Natural killer cell (primary cell): ENCODE results near the gene IL12RB2. TPM values are rescaled to one million over a fixed set of nuclear protein-coding genes. Genes with fewer than 3 reads are reported as not detected.

Experiments used
- ATAC-seq, 3 donors: fragments of 150-1000 bp in 2 of 3; fragments of 200-7000 bp in 1 of 3; cut with Tn5 transposase; 1 replicate in 1 of 3; 2 replicates in 2 of 3; pipeline ENCODE4 v1.10.0; 2021; ENCODE audit warnings: mild to moderate bottlenecking in 2 of 3, moderate library complexity in 2 of 3
- DNase-seq, 2 donors: peaks; one replicate each; pipeline versions ENCODE4 v3.0.0 to v3.0.0-alpha.2; 2013 to 2021; ENCODE audit warnings: mixed read lengths in 1 of 2
- H3K27ac ChIP-seq: one replicate; pipeline ENCODE4 v1.5.1; 2013; ENCODE audit warnings: mild to moderate bottlenecking, low read length
- H3K27me3 ChIP-seq: one replicate; pipeline ENCODE4 v1.6.1; 2013; ENCODE audit warnings: low read length; ENCODE audit not compliant: control insufficient read depth, insufficient read depth
- H3K36me3 ChIP-seq: one replicate; pipeline ENCODE4 v1.6.1; 2013; ENCODE audit warnings: low read length; ENCODE audit not compliant: control insufficient read depth, insufficient read depth
- H3K4me1 ChIP-seq: one replicate; pipeline ENCODE4 v1.6.1; 2013; ENCODE audit warnings: low read length; ENCODE audit not compliant: control insufficient read depth, insufficient read depth
- H3K4me3 ChIP-seq: one replicate; pipeline ENCODE4 v1.5.1; 2013; ENCODE audit warnings: low read length
- H3K9me3 ChIP-seq: one replicate; pipeline ENCODE4 v1.6.1; 2013; ENCODE audit warnings: low read length; ENCODE audit not compliant: control insufficient read depth, insufficient read depth
- H3K27ac Mint-ChIP-seq, 2 donors: one replicate each; pipeline ENCODE4 v1.8.0; 2022; ENCODE audit warnings: mild to moderate bottlenecking in 2 of 2, mixed read lengths in 2 of 2, moderate library complexity in 1 of 2
- H3K27me3 Mint-ChIP-seq, 2 donors: one replicate each; pipeline ENCODE4 v1.8.0; 2022; ENCODE audit warnings: low read depth in 2 of 2, mixed read lengths in 2 of 2
- H3K36me3 Mint-ChIP-seq: one replicate; pipeline ENCODE4 v1.8.0; 2022; ENCODE audit warnings: mixed read lengths
- H3K4me1 Mint-ChIP-seq, 2 donors: one replicate each; pipeline ENCODE4 v1.8.0; 2022; ENCODE audit warnings: mixed read lengths in 2 of 2
- H3K4me3 Mint-ChIP-seq: one replicate; pipeline ENCODE4 v1.8.0; 2022; ENCODE audit warnings: mild to moderate bottlenecking, moderate library complexity, mixed read lengths
- H3K9me3 Mint-ChIP-seq, 2 donors: one replicate each; pipeline ENCODE4 v1.8.0; 2022; ENCODE audit warnings: mixed read lengths in 2 of 2
- WGBS: methylation state at CpG from one replicate; pipeline ENCODE4 v1.1.7; 2013; ENCODE audit warnings: missing lambda C conversion rate; ENCODE audit not compliant: insufficient coverage; 5-methylcytosine and 5-hydroxymethylcytosine counted together
- intact Hi-C: fragments of 100-400 bp; cut with micrococcal nuclease; formaldehyde crosslinking; loops from one replicate; pipeline ENCODE4 v1.14.2; 2022
- total RNA-seq, 4 donors: library from RNA; stranded (reverse); fragments of 120-200 nt in 1 of 4; gene quantifications; one replicate each; pipeline versions ENCODE4 v1.2.3 to v1.2.4, GENCODE V29; 2013 to 2022
- TF ChIP-seq, protein P1 (sequence below): fragments of 200-600 bp; IDR thresholded peaks from one replicate; pipeline ENCODE4 v1.8.0; 2022; ENCODE audit warnings: antibody characterized with exemption

IL12RB2 gene
- total RNA-seq, 3 donors from 2014 or later (not counting 1 experiment from before 2014, with no cell fraction given) = 18.2 to 51.2 (median 24.8) TPM

DNA sequence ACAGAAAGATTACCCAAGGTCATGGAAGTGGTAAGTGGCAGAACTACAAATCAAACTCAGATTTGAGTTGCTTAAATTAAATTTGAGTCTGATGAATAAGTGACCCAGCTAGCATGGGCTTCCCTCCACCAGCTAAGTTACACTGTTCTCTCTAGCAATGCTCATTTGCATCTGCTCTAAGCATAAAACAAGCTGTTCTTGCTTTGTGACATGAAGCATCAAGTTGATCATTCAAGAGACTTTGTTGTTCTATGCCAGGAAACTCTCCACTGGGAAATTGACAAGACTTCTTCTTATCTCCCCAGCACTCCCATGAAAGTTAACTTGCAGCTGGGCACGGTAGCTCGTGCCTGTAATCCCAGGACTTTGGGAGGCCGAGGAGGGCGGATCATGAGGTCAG is 73.5 kb downstream of the IL12RB2 start:
- Mint-ChIP-seq H3K9me3 (peaks cover 3 to 10% of the 10 kb centered on the region in 2 donors), H3K36me3 (peaks cover 28% of the 10 kb centered on the region), H3K27me3 (no peaks in the 10 kb centered on the region), H3K27ac (peak overlapping the region in 1 of 2 donors; percentile 12), H3K4me1 (peaks cover 0 to 16% of the 10 kb centered on the region in 2 donors), H3K4me3 (no peak overlapping the region)
- DNase-seq = no peak
- H3K27me3 ChIP-seq = no peaks in the 10 kb centered on the region
- no peak overlapping the region for H3K27ac ChIP-seq
- H3K9me3 ChIP-seq = peaks cover 13% of the 10 kb centered on the region
- no peak overlapping the region for H3K4me3 ChIP-seq
- ATAC-seq = no peak
- intact Hi-C loops = no loop called here
- TF ChIP-seq, protein P1, sequence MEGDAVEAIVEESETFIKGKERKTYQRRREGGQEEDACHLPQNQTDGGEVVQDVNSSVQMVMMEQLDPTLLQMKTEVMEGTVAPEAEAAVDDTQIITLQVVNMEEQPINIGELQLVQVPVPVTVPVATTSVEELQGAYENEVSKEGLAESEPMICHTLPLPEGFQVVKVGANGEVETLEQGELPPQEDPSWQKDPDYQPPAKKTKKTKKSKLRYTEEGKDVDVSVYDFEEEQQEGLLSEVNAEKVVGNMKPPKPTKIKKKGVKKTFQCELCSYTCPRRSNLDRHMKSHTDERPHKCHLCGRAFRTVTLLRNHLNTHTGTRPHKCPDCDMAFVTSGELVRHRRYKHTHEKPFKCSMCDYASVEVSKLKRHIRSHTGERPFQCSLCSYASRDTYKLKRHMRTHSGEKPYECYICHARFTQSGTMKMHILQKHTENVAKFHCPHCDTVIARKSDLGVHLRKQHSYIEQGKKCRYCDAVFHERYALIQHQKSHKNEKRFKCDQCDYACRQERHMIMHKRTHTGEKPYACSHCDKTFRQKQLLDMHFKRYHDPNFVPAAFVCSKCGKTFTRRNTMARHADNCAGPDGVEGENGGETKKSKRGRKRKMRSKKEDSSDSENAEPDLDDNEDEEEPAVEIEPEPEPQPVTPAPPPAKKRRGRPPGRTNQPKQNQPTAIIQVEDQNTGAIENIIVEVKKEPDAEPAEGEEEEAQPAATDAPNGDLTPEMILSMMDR = no peak
- no peaks in the 10 kb centered on the region for H3K4me1 ChIP-seq
- WGBS = 82% methylated on average over 4 of the region's 4 CpGs
- peaks cover 38% of the 10 kb centered on the region for H3K36me3 ChIP-seq

DNA sequence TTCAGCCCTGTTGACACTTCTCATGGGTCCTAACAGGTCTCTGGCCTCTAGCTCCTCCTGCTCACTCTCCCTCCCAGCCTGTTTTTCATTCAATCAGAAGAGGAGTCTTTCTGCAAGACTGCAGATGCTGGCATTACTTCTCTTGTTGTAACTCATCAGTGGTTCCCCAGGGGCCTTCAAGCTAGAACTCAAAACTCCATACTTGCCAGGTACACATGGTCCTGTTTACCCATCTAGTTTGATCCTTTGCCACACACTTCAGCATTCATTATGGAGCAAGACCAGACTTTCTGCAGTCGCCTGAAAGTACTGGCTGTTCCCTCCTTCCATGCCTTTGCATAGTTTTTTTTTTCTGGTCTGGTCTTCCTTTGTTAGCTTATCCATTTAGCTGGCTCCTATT is 74.6 kb downstream of the IL12RB2 start:
- H3K27me3 ChIP-seq = no peaks in the 10 kb centered on the region
- Mint-ChIP-seq H3K9me3 (peaks cover 3 to 10% of the 10 kb centered on the region in 2 donors), H3K4me1 (peaks cover 0 to 4% of the 10 kb centered on the region in 2 donors), H3K27ac (no peak overlapping the region), H3K4me3 (no peak overlapping the region), H3K36me3 (peaks cover 20% of the 10 kb centered on the region), H3K27me3 (no peaks in the 10 kb centered on the region)
- peaks cover 13% of the 10 kb centered on the region for H3K9me3 ChIP-seq
- peaks cover 43% of the 10 kb centered on the region for H3K36me3 ChIP-seq
- no peak overlapping the region for H3K4me3 ChIP-seq
- TF ChIP-seq, protein P1 = no peak
- DNase-seq (no peak), ATAC-seq (no peak)
- 100% methylated on average over 1 of the region's 1 CpG for WGBS
- no peak overlapping the region for H3K27ac ChIP-seq
- no peaks in the 10 kb centered on the region for H3K4me1 ChIP-seq
- intact Hi-C loops = no loop called here

DNA sequence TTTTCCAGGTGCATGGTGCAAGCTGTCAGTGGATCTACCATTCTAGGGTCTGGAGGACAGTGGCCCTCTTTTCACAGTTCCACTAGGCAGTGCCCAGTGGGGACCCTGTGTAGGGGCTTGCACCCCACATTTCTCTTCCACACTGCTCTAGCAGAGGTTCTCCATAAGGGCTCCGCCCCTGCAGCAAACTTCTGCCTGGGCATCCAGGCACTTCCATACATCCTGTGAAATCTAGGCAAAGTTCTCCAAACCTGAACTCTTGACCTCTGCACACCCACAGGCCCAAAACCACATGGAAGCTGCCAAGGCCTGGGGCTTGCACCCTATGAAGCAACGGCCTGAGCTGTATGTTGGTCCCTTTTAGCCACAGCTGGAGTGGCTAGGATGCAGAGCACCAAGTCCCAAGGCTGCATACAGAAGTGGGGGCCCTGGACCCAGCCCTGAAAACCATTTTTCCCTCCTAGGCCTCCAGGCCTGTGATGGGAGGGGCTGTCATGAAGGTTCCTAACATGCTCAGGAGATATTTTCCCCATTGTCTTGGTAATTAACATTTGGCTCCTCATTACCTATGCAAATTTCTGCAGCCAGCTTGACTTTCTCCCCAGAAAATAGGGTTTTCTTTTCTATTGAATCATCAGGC is 76.4 kb downstream of the IL12RB2 start:
- peak overlapping the region in 1 of 2 donors; percentile 2 for H3K27ac Mint-ChIP-seq
- no peak overlapping the region for H3K4me3 Mint-ChIP-seq
- H3K36me3 Mint-ChIP-seq = peaks cover 20% of the 10 kb centered on the region
- no peaks in the 10 kb centered on the region for H3K27me3 Mint-ChIP-seq
- DNase-seq = no peak
- no peak for ATAC-seq
- WGBS = 100% methylated on average over 2 of the region's 2 CpGs
- Histone ChIP-seq H3K4me1 (no peaks in the 10 kb centered on the region), H3K9me3 (peaks cover 13% of the 10 kb centered on the region), H3K27me3 (no peaks in the 10 kb centered on the region), H3K27ac (no peak overlapping the region), H3K36me3 (peaks cover 46% of the 10 kb centered on the region), H3K4me3 (no peak overlapping the region)
- peaks cover 3 to 10% of the 10 kb centered on the region in 2 donors for H3K9me3 Mint-ChIP-seq
- TF ChIP-seq, protein P1 = no peak
- no peaks in the 10 kb centered on the region for H3K4me1 Mint-ChIP-seq
- intact Hi-C loops = no loop called here
